Inflammatory macrophage (primary cell): ENCODE measurements around the gene ARMC8.

ENCODE experiments used
- DNase-seq, 2 donors: peaks; one replicate each; pipeline ENCODE4 v3.0.0-alpha.2; 2020 to 2022

Gene ARMC8

GRCh38 chr3:138200424-138200823, 13.3 kb downstream of the ARMC8 start:
- DNase-seq, result no peak

GRCh38 chr3:138202945-138203701, 16.0 kb downstream of the ARMC8 start:
- DNase-seq, result no peak

- peak; percentile 4 to 14 for DNase-seq
Observed at GRCh38 chr3:138203938-138204337, 16.8 kb downstream of the ARMC8 start.

GRCh38 chr3:138205527-138205926, 18.4 kb downstream of the ARMC8 start:
- no peak for DNase-seq

- no peak for DNase-seq
Observed at GRCh38 chr3:138206196-138206595, 19.1 kb downstream of the ARMC8 start.

- no peak for DNase-seq
Observed at GRCh38 chr3:138210528-138210927, 23.4 kb downstream of the ARMC8 start.

GRCh38 chr3:138213398-138214085, 26.4 kb downstream of the ARMC8 start:
- peak; percentile 70 to 87 for DNase-seq

- DNase-seq, result peak; percentile 18 to 31
Observed at GRCh38 chr3:138219255-138219654, 32.2 kb downstream of the ARMC8 start.

- no peak for DNase-seq
Observed at GRCh38 chr3:138220242-138220641, 33.1 kb downstream of the ARMC8 start.

GRCh38 chr3:138220788-138221187, 33.7 kb downstream of the ARMC8 start:
- DNase-seq, result no peak

- DNase-seq, result peak; percentile 44 to 78
Observed at GRCh38 chr3:138222131-138222941, 35.2 kb downstream of the ARMC8 start.

- peak in 1 of 2 donors; percentile 4 for DNase-seq
Observed at GRCh38 chr3:138222942-138223287, 35.8 kb downstream of the ARMC8 start.

DNA sequence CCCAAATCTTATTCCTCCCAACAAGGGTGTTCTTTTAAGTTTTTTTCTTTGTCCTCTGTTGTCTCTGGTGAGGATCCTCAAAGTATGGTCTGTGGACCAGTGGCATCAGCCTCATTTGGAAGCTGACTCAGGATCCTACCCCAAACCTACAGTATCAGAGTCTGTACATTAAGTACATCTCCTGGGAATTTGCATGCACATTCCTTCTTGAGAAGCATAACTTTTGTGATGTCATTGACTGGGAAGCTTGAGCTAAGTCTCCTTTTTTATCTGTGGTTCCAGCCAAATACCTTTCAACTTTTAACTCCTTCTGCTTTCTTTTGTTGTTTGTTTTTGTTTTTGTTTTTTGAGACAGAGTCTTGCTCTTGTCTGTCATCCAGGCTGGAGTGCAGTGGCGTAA, 40.5 kb downstream of the ARMC8 start:
- DNase-seq, result no peak

- no peak for DNase-seq
Observed at GRCh38 chr3:138230525-138230924, 43.4 kb downstream of the ARMC8 start.

DNA sequence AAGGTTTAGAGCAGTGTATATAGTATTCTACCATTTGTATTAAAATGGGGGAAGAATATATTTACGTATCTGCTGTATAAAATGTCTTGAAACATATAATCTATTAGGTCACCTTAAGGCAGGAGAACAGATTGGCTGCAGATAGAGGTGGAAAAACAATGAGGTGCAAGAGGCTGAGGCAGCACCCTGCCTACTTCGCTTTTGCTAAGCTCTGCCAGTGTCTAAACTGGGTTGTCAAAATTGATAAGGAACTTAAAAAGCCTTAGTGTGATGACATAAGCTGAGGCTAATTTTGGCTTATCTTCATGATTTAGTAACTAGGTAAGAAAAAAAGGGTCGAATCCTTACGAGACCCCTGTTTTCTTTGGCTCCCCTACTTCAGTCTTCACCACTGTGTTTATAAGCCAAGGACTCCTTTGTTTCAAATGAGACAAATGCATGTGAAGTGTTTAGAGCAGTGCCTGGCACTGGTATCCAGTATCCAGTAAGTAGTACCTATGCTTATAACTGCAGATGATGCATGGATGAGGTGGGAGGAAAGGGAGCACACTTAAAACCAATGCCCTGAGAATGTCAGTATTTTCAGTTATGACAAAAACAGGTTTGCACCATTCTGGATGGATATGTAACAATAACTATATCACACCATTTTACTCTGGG, 45.7 kb downstream of the ARMC8 start:
- no peak for DNase-seq

DNA sequence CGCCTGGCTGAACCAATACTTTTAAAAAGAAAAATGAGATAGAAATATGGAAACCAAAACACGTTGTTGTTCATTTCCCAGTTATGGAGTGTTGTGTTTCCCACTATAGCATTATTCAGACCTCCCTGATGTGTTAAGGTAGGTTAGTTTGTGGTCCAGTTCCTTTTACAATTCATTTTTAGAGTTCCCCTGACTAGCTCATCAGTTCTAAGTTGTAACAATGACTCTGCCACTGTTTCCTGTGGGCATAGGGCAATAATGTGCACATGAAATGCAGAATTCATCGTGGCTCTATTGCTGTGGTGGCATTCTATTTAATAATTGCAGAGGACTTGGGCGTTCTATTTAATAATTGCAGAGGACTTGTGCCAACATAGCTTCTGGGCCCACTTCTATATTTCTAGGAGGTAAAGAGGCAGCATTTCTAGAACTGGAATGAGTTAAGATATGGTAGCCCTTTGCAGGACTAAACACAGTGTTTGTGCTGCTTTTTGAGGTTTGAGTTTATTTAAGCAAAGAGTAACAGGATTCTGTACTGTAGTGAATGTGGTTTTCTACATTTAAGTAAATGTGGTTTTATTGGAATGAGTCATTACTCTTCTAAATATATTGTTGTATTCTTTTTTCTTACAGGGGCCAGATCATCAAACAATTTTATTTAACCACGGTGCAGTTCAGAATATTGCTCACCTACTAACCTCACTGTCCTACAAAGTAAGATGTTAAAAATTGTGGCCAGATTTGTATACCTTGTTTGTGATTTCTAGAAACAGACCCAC, 47.5 kb downstream of the ARMC8 start:
- DNase-seq, result no peak

DNA sequence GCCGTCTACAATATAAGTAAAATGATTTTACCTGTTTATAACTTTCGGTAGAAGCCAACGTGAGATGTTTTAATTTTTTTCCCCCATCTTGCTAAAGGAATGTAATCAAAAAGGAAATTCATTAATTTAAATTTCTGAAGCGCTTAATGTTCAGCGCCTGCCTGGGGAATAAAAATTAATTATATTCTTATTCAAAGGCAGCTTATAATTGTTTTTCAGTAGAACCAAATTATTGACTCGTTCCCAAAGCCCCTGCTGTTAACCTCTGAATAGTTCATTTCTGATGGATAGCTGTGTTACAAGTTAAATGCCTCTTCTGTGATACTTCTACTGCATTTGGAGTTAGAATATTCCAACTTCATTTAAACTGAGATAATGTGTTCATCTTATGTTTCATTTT, 51.6 kb downstream of the ARMC8 start:
- DNase-seq, result no peak

GRCh38 chr3:138241061-138241460, 54.0 kb downstream of the ARMC8 start:
- DNase-seq, result no peak

DNA sequence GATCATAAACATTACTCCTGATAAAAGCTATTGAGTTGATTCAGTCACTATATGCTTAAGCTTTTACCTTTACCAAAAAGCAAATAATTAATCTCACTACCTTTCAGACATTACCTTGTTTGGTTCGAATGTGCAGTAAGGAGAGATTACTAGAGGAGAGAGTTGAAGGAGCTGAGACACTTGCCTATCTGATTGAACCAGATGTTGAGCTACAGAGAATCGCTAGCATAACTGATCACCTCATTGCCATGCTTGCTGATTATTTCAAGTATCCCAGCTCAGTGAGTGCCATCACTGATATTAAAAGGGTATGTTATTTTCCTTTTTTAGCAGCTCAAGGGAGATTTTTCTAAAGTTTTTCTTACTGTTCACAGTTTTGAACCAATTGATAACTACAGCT, 54.6 kb downstream of the ARMC8 start:
- DNase-seq, result no peak

GRCh38 chr3:138242466-138242865, 55.4 kb downstream of the ARMC8 start:
- no peak for DNase-seq

DNA sequence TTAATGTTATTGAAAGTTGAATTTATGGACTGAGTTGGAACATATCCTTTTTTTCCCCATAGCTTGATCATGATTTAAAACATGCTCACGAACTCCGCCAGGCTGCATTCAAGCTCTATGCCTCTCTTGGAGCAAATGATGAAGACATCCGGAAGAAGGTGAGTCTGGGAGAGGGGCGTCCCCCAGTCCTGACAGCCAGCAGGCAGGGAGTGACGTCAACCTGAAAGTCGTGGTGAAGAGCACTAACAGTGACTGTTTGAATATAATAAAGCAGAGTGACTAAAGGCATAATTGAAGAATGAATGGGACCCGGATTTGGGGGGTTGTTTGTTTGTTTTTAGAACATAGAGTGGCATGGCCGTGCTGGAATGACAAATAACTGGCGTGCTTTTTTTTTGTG, 57.9 kb downstream of the ARMC8 start:
- DNase-seq, result no peak

DNA sequence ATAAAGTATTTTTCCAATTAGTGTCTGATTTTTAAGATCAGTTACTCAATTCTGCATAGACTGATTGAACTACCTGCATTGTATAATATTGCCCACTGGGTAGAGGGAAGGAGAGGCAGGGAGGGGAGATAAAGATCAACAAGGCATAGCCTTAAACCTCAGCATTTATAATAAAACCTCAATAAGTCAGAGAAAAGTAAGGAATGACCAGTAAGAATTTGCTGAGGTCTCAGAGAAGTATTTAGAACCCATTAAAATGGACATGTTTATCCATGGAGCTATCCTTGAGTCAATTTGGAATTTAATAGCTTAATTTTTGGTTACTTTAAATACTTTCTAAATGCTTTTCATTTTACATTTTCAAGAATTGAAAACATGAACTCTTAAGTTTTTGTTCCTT, 62.5 kb downstream of the ARMC8 start:
- DNase-seq, result no peak
